Upper lobe of left lung (tissue), 4 donors: ENCODE measurements around the gene MTFR1L.

Experiments
- CTCF ChIP-seq, 6 experiments: fragments of 450-650 bp in 4 of 6; fragments of 200-600 bp in 2 of 6; sonication (generic) in 2 of 6; IDR thresholded peaks; one replicate each; pipeline ENCODE4 v1.5.1; 2016 to 2019; ENCODE audit warnings: antibody characterized with exemption in 6 of 6
- EP300 ChIP-seq, 4 donors: sonication (generic); formaldehyde crosslinking; IDR thresholded peaks; one replicate each; pipeline ENCODE4 v1.5.1; 2017; ENCODE audit warnings: antibody characterized with exemption in 4 of 4, control low read depth in 2 of 4
- POLR2A ChIP-seq, 4 donors: fragments of 450-650 bp; IDR thresholded peaks; one replicate each; pipeline ENCODE4 v1.5.1; 2016 to 2017; ENCODE audit warnings: antibody characterized with exemption in 4 of 4, mild to moderate bottlenecking in 2 of 4
- POLR2AphosphoS5 ChIP-seq, 2 donors: sonication (generic); formaldehyde crosslinking; IDR thresholded peaks; one replicate each; pipeline ENCODE4 v1.5.1; 2017; ENCODE audit warnings: antibody characterized with exemption in 2 of 2

- no peak for TF ChIP-seq CTCF (IDR thresholded peaks at IDR 0.05)
- no peak for TF ChIP-seq POLR2AphosphoS5 (IDR thresholded peaks at IDR 0.05)
- no peak for TF ChIP-seq POLR2A (IDR thresholded peaks at IDR 0.05)
- no peak for TF ChIP-seq EP300 (IDR thresholded peaks at IDR 0.05)
These were observed 50.9 kb downstream of the MTFR1L start for GRCh38 chr1:25870614-25871013.
